NT2/D1 (cell line): Measurements from ENCODE around the gene AGAP1.

Experiments used
- SUZ12 ChIP-seq: IDR thresholded peaks from 2 replicates; pipeline ENCODE4 v1.6.1; 2011; ENCODE audit not compliant: insufficient read length, insufficient read depth; ENCODE audit errors: extremely low read depth
- YY1 ChIP-seq: IDR thresholded peaks from 2 replicates; pipeline ENCODE4 v1.6.1; 2011; ENCODE audit not compliant: insufficient read length, insufficient read depth
- ZNF274 ChIP-seq: IDR thresholded peaks from 2 replicates; pipeline ENCODE4 v1.6.1; 2011; ENCODE audit warnings: mild to moderate bottlenecking, low read depth, low read length

GRCh38 chr2:235979753-235980435, 486.1 kb downstream of the AGAP1 start:
- TF ChIP-seq YY1 (no peak), ZNF274 (no peak), SUZ12 (no peak)
